NCI-H460 (cell line): ENCODE results near the gene TMCC1. TPM values are rescaled to one million over a fixed set of nuclear protein-coding genes. Genes with fewer than 3 reads are reported as not detected.
A peak's percentile ranks its signal among the peaks of the same experiment; 100 is the strongest.
"Not testable (repeated sequence)": the region's sequence is repeated elsewhere in the genome, so short reads cannot be mapped to it uniquely, and the experiment has no call there.

Experiments
- DNase-seq: peaks from one replicate; pipeline ENCODE4 v3.0.0-alpha.2; 2016; ENCODE audit warnings: low read depth; ENCODE audit errors: extremely low read depth
- total RNA-seq: library from RNA; depleted of rRNA; stranded (reverse); fragments of >200 nt; shearing (Covaris generic); gene quantifications from 2 replicates; pipeline ENCODE4 v1.2.3, GENCODE V29; 2014

The TMCC1 gene
- total RNA-seq, 1 experiment from 2014 or later, result 9.7 TPM

- DNase-seq, result no peak
These were observed 492 bp downstream of the TMCC1 start for GRCh38 chr3:129892857-129893580.

- DNase-seq, result no peak
These were observed 1.0 kb downstream of the TMCC1 start for GRCh38 chr3:129892486-129892856.

- DNase-seq, result no peak
These were observed 2.6 kb downstream of the TMCC1 start for GRCh38 chr3:129890891-129891290.

- DNase-seq, result no peak
These were observed 3.4 kb downstream of the TMCC1 start for GRCh38 chr3:129890125-129890524.

GRCh38 chr3:129888771-129889170 is 4.7 kb downstream of the TMCC1 start:
- DNase-seq, result no peak

- DNase-seq, result no peak
These were observed 12.2 kb downstream of the TMCC1 start for GRCh38 chr3:129881261-129881660.

- DNase-seq, result no peak
These were observed 15.2 kb downstream of the TMCC1 start for GRCh38 chr3:129878355-129878754.

- not testable (repeated sequence) for DNase-seq
These were observed 19.0 kb downstream of the TMCC1 start for GRCh38 chr3:129874479-129874878.

GRCh38 chr3:129868912-129869311 is 24.6 kb downstream of the TMCC1 start:
- no peak for DNase-seq

- DNase-seq, result no peak
These were observed 25.9 kb downstream of the TMCC1 start for GRCh38 chr3:129867506-129868124.

- no peak for DNase-seq
These were observed 27.7 kb downstream of the TMCC1 start for GRCh38 chr3:129865806-129866205.

- DNase-seq, result no peak
These were observed 29.0 kb downstream of the TMCC1 start for GRCh38 chr3:129864519-129864918.

GRCh38 chr3:129859272-129859671 is 34.2 kb downstream of the TMCC1 start:
- no peak for DNase-seq

- no peak for DNase-seq
These were observed 35.6 kb downstream of the TMCC1 start for GRCh38 chr3:129857899-129858298.

GRCh38 chr3:129856790-129857189 is 36.7 kb downstream of the TMCC1 start:
- not testable (repeated sequence) for DNase-seq

GRCh38 chr3:129855832-129856419 is 37.6 kb downstream of the TMCC1 start:
- DNase-seq, result peak; percentile 56

GRCh38 chr3:129855170-129855831 is 38.2 kb downstream of the TMCC1 start:
- DNase-seq, result peak; percentile 25

GRCh38 chr3:129854460-129854859 is 39.1 kb downstream of the TMCC1 start:
- DNase-seq, result no peak

GRCh38 chr3:129845956-129846355 is 47.6 kb downstream of the TMCC1 start:
- no peak for DNase-seq

- DNase-seq, result no peak
These were observed 52.7 kb downstream of the TMCC1 start for GRCh38 chr3:129840707-129841360.

GRCh38 chr3:129838086-129838485 is 55.4 kb downstream of the TMCC1 start:
- no peak for DNase-seq
